Prostate gland (tissue), 2 donors: ENCODE results near the gene TMEM132D. TPM values are rescaled to one million over a fixed set of nuclear protein-coding genes. Genes with fewer than 3 reads are reported as not detected.

Experiments
- DNase-seq: peaks from one replicate; pipeline ENCODE4 v3.0.0-alpha.2; 2019; ENCODE audit warnings: low spot score
- H3K27ac ChIP-seq, 2 donors: fragments of 200-600 bp; sonication (generic); 2 replicates each; pipeline ENCODE4 v1.5.1; 2017 to 2019
- H3K27me3 ChIP-seq: fragments of 200-600 bp; sonication (generic); replicated peaks from 2 replicates; pipeline ENCODE4 v1.5.1; 2019; ENCODE audit not compliant: insufficient read depth
- H3K36me3 ChIP-seq, 2 donors: fragments of 200-600 bp; sonication (generic); 1 replicate in 1 of 2; 2 replicates in 1 of 2; pipeline versions ENCODE4 v1.5.1 to v1.8.1; 2017 to 2019
- H3K4me1 ChIP-seq: fragments of 200-600 bp; sonication (generic); replicated peaks from 2 replicates; pipeline ENCODE4 v1.5.1; 2019
- H3K4me3 ChIP-seq, 2 donors: fragments of 200-600 bp; sonication (generic); 2 replicates each; pipeline ENCODE4 v1.5.1; 2017 to 2019
- H3K9me3 ChIP-seq: fragments of 200-600 bp; sonication (generic); 2 replicates; pipeline ENCODE4 v1.5.1; 2017
- CTCF ChIP-seq, 4 experiments: fragments of 200-600 bp in 2 of 4; fragments of 450-650 bp in 2 of 4; sonication (generic) in 2 of 4; IDR thresholded peaks; 1 replicate in 3 of 4; 2 replicates in 1 of 4; pipeline ENCODE4 v1.5.1; 2016 to 2019; ENCODE audit warnings: antibody characterized with exemption in 4 of 4, mild to moderate bottlenecking in 2 of 4, moderate library complexity in 2 of 4
- POLR2A ChIP-seq: fragments of 450-650 bp; IDR thresholded peaks from one replicate; pipeline ENCODE4 v1.6.1; 2016; ENCODE audit warnings: antibody characterized with exemption, mild to moderate bottlenecking
- POLR2AphosphoS5 ChIP-seq: sonication (generic); formaldehyde crosslinking; IDR thresholded peaks from one replicate; pipeline ENCODE4 v1.6.1; 2017; ENCODE audit warnings: antibody characterized with exemption
- WGBS: methylation state at CpG from one replicate; pipeline ENCODE4 v1.1.5; 2018; 5-methylcytosine and 5-hydroxymethylcytosine counted together
- intact Hi-C: fragments of 100-400 bp; cut with DNase I; formaldehyde crosslinking; loops from one replicate; pipeline ENCODE4 v1.14.2; 2022
- total RNA-seq, 2 donors: library from RNA; depleted of rRNA; stranded (reverse); fragments of >200 nt; gene quantifications; one replicate each; pipeline ENCODE4 v1.1.0, GENCODE V29; 2016

Gene TMEM132D
- total RNA-seq, 2 donors from 2014 or later: 0.57 to 1.3 TPM

GRCh38 chr12:129607301-129607700, 296.5 kb downstream of the TMEM132D start:
- no peak for DNase-seq
- Histone ChIP-seq H3K4me3 (no peak overlapping the region), H3K4me1 (no peaks in the 10 kb centered on the region), H3K9me3 (no peaks in the 10 kb centered on the region), H3K36me3 (no peaks in the 10 kb centered on the region), H3K27ac (no peak overlapping the region), H3K27me3 (no peaks in the 10 kb centered on the region)
- TF ChIP-seq CTCF (IDR thresholded peaks at IDR 0.05) (no peak), POLR2AphosphoS5 (no peak), POLR2A (no peak)
- intact Hi-C loops: no loop called here
- 47% methylated on average over 7 of the region's 7 CpGs for WGBS

GRCh38 chr12:129606239-129606638, 297.6 kb downstream of the TMEM132D start:
- H3K27ac ChIP-seq: no peak overlapping the region
- TF ChIP-seq CTCF (IDR thresholded peaks at IDR 0.05) (no peak), POLR2AphosphoS5 (no peak), POLR2A (no peak)
- no peaks in the 10 kb centered on the region for H3K27me3 ChIP-seq
- H3K9me3 ChIP-seq: no peaks in the 10 kb centered on the region
- no peaks in the 10 kb centered on the region for H3K4me1 ChIP-seq
- 89% methylated on average over 7 of the region's 7 CpGs for WGBS
- no peak for DNase-seq
- H3K4me3 ChIP-seq: no peak overlapping the region
- intact Hi-C loops: no loop called here
- H3K36me3 ChIP-seq: no peaks in the 10 kb centered on the region

GRCh38 chr12:129605666-129606065, 298.2 kb downstream of the TMEM132D start:
- no peaks in the 10 kb centered on the region for H3K36me3 ChIP-seq
- WGBS: 31% methylated on average over 2 of the region's 2 CpGs

GRCh38 chr12:129604506-129604905, 299.3 kb downstream of the TMEM132D start:
- no peak for DNase-seq
- Histone ChIP-seq H3K4me1 (no peaks in the 10 kb centered on the region), H3K36me3 (no peaks in the 10 kb centered on the region), H3K4me3 (no peak overlapping the region), H3K27ac (no peak overlapping the region), H3K27me3 (no peaks in the 10 kb centered on the region), H3K9me3 (no peaks in the 10 kb centered on the region)
- no peak for TF ChIP-seq POLR2A
- no peak for TF ChIP-seq POLR2AphosphoS5
- TF ChIP-seq CTCF (IDR thresholded peaks at IDR 0.05): no peak
- 64% methylated on average over 4 of the region's 4 CpGs for WGBS
- intact Hi-C loops: no loop called here

More at GRCh38 chr12:129605666-129606065, 298.2 kb downstream of the TMEM132D start:
- Histone ChIP-seq H3K27me3 (no peaks in the 10 kb centered on the region), H3K9me3 (no peaks in the 10 kb centered on the region), H3K4me3 (no peak overlapping the region), H3K4me1 (no peaks in the 10 kb centered on the region), H3K27ac (no peak overlapping the region)
- DNase-seq: no peak
- intact Hi-C loops: no loop called here
- TF ChIP-seq POLR2A (no peak), CTCF (IDR thresholded peaks at IDR 0.05) (no peak), POLR2AphosphoS5 (no peak)

GRCh38 chr12:129599406-129599805, 304.4 kb downstream of the TMEM132D start:
- Histone ChIP-seq H3K27ac (no peak overlapping the region), H3K36me3 (no peaks in the 10 kb centered on the region), H3K27me3 (no peaks in the 10 kb centered on the region), H3K9me3 (no peaks in the 10 kb centered on the region), H3K4me3 (no peak overlapping the region), H3K4me1 (no peaks in the 10 kb centered on the region)
- DNase-seq: no peak
- whole genome bisulfite sequencing: 14% methylated on average over 1 of the region's 1 CpG
- no peak for TF ChIP-seq POLR2A
- TF ChIP-seq POLR2AphosphoS5: no peak
- no peak for TF ChIP-seq CTCF (IDR thresholded peaks at IDR 0.05)
- intact Hi-C loops: no loop called here
